CD4-positive, alpha-beta T cell (primary cell): ENCODE data around the gene CTBP1. TPM values are rescaled to one million over a fixed set of nuclear protein-coding genes. Genes with fewer than 3 reads are reported as not detected.

Experiments used
- ATAC-seq: fragments of 200-7000 bp; cut with Tn5 transposase; one replicate; pipeline ENCODE4 v1.10.0; 2022; ENCODE audit warnings: mild to moderate bottlenecking; ENCODE audit not compliant: poor library complexity
- CTCF ChIA-PET: fragments of 350-600 bp; sonication (Branson Sonifier 250); formaldehyde crosslinking; loops from one replicate; lab custom pipeline; 2021; ENCODE audit warnings: antibody characterized with exemption, inconsistent platforms; lab: Charles Lee
- POLR2A ChIA-PET: fragments of 350-600 bp; sonication (Branson Sonifier 250); formaldehyde crosslinking; loops from one replicate; lab custom pipeline; 2021; ENCODE audit warnings: antibody characterized with exemption, inconsistent platforms; lab: Charles Lee
- DNase-seq, 14 experiments: peaks; one replicate each; pipeline ENCODE4 v3.0.0-alpha.2; 2013 to 2020; ENCODE audit warnings: mixed read lengths in 2 of 14
- H3K27ac ChIP-seq, 2 donors: one replicate each; pipeline versions ENCODE4 v1.5.1 to v1.7.0; 2013; ENCODE audit warnings: low read length in 2 of 2, low read depth in 1 of 2, mild to moderate bottlenecking in 1 of 2
- H3K27me3 ChIP-seq, 2 experiments: 1 replicate in 1 of 2; 2 replicates in 1 of 2; pipeline versions ENCODE4 v1.6.1 to v1.7.0; 2013; ENCODE audit warnings: low read length in 2 of 2, control low read depth in 1 of 2, mild to moderate bottlenecking in 1 of 2, moderate library complexity in 1 of 2; ENCODE audit not compliant: insufficient read depth in 2 of 2, control insufficient read depth in 1 of 2
- H3K36me3 ChIP-seq: one replicate; pipeline ENCODE4 v1.6.1; 2013; ENCODE audit warnings: low read length, control low read depth; ENCODE audit not compliant: insufficient read depth
- H3K4me1 ChIP-seq: one replicate; pipeline ENCODE4 v1.6.1; 2013; ENCODE audit warnings: low read length, control low read depth; ENCODE audit not compliant: insufficient read depth
- H3K4me3 ChIP-seq: one replicate; pipeline ENCODE4 v1.5.1; 2013; ENCODE audit warnings: mild to moderate bottlenecking, low read length, moderate library complexity
- H3K9me3 ChIP-seq, 2 experiments: 1 replicate in 1 of 2; 2 replicates in 1 of 2; pipeline versions ENCODE4 v1.6.1 to v1.7.0; 2013; ENCODE audit warnings: low read length in 2 of 2, mild to moderate bottlenecking in 2 of 2, control low read depth in 1 of 2, moderate library complexity in 1 of 2; ENCODE audit not compliant: control insufficient read depth in 1 of 2, insufficient read depth in 1 of 2
- H3K27ac Mint-ChIP-seq: one replicate; pipeline ENCODE4 v1.8.0; 2020; ENCODE audit warnings: mixed read lengths
- H3K27me3 Mint-ChIP-seq: one replicate; pipeline ENCODE4 v1.8.0; 2021; ENCODE audit warnings: mixed read lengths
- H3K36me3 Mint-ChIP-seq: one replicate; pipeline ENCODE4 v1.8.0; 2021; ENCODE audit warnings: low read depth, mixed read lengths
- H3K4me1 Mint-ChIP-seq: one replicate; pipeline ENCODE4 v1.8.0; 2021; ENCODE audit warnings: low read depth, mixed read lengths
- H3K4me3 Mint-ChIP-seq: one replicate; pipeline ENCODE4 v1.8.0; 2020; ENCODE audit warnings: mild to moderate bottlenecking, mixed read lengths
- H3K9me3 Mint-ChIP-seq: one replicate; pipeline ENCODE4 v1.8.0; 2020; ENCODE audit warnings: mixed read lengths
- intact Hi-C, 2 experiments: fragments of 100-400 bp; cut with DNase I in 1 of 2; cut with micrococcal nuclease in 1 of 2; formaldehyde crosslinking; loops; one replicate each; pipeline versions ENCODE4 v1.15.1 to v1.9.0; 2023 to 2025; cut with DNase I, micrococcal nuclease
- total RNA-seq, 174 experiments: library from RNA in 2 of 174; stranded (reverse) in 2 of 174; gene quantifications; one replicate each; pipeline ENCODE4 v1.2.3 and lab custom pipeline; 2021 to 2026
- TF ChIP-seq, protein P1 (sequence below): fragments of 200-600 bp; IDR thresholded peaks from one replicate; pipeline ENCODE4 v1.8.0; 2022; ENCODE audit warnings: antibody characterized with exemption, mild to moderate bottlenecking

Gene CTBP1
- total RNA-seq, 2 experiments from 2014 or later, result 132 to 148 TPM

DNA sequence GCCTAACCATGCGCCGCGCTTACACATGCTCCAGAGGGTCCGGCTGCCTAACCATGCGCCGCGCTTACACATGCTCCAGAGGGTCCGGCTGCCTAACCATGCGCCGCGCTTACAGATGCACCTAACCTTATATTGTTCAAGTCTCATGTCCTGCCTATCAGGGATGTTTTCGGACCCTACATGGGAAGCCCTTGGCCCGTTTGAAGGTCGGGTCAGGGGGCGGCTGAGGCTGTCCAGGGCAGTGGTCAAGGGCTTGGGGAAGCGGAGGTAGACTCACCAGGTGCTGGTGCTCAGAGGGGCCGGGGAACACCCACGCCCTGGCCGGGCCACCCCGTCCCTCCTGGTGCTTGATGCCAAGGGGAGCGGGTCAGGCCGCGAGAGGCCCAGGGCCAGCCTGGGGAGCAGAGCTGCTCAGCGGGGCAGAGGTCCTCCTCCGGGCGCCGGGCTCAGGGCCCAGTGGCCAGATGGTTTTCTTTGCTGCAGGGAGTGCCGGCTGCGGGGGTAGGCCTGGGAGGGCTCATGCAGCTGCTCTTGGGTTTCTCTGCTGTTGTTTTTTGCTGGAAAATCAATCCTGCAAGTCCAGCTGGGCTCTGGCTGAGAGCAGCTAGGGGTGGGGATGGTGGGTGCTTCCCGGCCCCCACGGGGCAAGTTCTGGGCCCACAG lies 41.2 kb downstream of the CTBP1 start:
- Histone ChIP-seq H3K9me3 (peaks cover 0 to 3% of the 10 kb centered on the region in 2 experiments), H3K27ac (no peak overlapping the region), H3K4me3 (no peak overlapping the region), H3K27me3 (no peaks in the 10 kb centered on the region), H3K4me1 (peaks cover 42% of the 10 kb centered on the region), H3K36me3 (peaks cover 29% of the 10 kb centered on the region)
- DNase-seq (peak in 2 of 14 experiments; percentile 4 to 28), ATAC-seq (no peak)
- H3K4me1 Mint-ChIP-seq, result peaks cover 7% of the 10 kb centered on the region
- intact Hi-C loops, result no loop called here
- H3K36me3 Mint-ChIP-seq, result peaks cover 8% of the 10 kb centered on the region
- no peak overlapping the region for H3K27ac Mint-ChIP-seq
- POLR2A ChIA-PET, result interaction anchor here (1.4 kb wide), 1 partner anchor 139 kb away, joined by 4 read pairs; the partner anchor contains the start of gene UVSSA
- H3K9me3 Mint-ChIP-seq, result no peaks in the 10 kb centered on the region
- no peak overlapping the region for H3K4me3 Mint-ChIP-seq
- TF ChIP-seq, protein P1, sequence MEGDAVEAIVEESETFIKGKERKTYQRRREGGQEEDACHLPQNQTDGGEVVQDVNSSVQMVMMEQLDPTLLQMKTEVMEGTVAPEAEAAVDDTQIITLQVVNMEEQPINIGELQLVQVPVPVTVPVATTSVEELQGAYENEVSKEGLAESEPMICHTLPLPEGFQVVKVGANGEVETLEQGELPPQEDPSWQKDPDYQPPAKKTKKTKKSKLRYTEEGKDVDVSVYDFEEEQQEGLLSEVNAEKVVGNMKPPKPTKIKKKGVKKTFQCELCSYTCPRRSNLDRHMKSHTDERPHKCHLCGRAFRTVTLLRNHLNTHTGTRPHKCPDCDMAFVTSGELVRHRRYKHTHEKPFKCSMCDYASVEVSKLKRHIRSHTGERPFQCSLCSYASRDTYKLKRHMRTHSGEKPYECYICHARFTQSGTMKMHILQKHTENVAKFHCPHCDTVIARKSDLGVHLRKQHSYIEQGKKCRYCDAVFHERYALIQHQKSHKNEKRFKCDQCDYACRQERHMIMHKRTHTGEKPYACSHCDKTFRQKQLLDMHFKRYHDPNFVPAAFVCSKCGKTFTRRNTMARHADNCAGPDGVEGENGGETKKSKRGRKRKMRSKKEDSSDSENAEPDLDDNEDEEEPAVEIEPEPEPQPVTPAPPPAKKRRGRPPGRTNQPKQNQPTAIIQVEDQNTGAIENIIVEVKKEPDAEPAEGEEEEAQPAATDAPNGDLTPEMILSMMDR, result no peak
- CTCF ChIA-PET, result no interaction called here
- no peaks in the 10 kb centered on the region for H3K27me3 Mint-ChIP-seq

DNA sequence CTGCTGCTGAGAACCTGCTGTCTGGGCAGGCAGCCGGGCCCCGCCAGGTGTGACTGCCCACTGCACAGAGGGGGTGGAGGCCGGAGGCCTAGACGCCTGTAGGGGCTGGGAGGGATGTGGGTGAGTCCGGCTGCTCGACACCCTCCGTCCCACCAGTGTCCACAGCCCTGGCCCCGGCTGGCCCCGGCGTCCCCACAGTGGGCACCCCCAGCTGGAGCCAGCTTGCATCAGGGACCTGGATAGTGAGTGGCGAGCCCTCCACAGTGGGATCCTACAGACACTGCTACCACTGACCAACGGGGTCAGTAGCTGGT lies 41.8 kb downstream of the CTBP1 start:
- H3K9me3 Mint-ChIP-seq, result no peaks in the 10 kb centered on the region
- ChIA-PET CTCF (no interaction called here), POLR2A (no interaction called here)
- no peak overlapping the region for H3K27ac ChIP-seq
- H3K4me3 ChIP-seq, result no peak overlapping the region
- H3K27ac Mint-ChIP-seq, result no peak overlapping the region
- ATAC-seq (no peak), DNase-seq (peak in 4 of 14 experiments; percentile 1 to 28 (median 10))
- intact Hi-C loops, result no loop called here
- peaks cover 10% of the 10 kb centered on the region for H3K4me1 Mint-ChIP-seq
- H3K4me1 ChIP-seq, result peaks cover 48% of the 10 kb centered on the region
- H3K9me3 ChIP-seq, result peaks cover 0 to 3% of the 10 kb centered on the region in 2 experiments
- no peak overlapping the region for H3K4me3 Mint-ChIP-seq
- peaks cover 8% of the 10 kb centered on the region for H3K36me3 Mint-ChIP-seq
- no peaks in the 10 kb centered on the region for H3K27me3 Mint-ChIP-seq
- no peaks in the 10 kb centered on the region for H3K27me3 ChIP-seq
- TF ChIP-seq, protein P1, result no peak
- H3K36me3 ChIP-seq, result peaks cover 23% of the 10 kb centered on the region

DNA sequence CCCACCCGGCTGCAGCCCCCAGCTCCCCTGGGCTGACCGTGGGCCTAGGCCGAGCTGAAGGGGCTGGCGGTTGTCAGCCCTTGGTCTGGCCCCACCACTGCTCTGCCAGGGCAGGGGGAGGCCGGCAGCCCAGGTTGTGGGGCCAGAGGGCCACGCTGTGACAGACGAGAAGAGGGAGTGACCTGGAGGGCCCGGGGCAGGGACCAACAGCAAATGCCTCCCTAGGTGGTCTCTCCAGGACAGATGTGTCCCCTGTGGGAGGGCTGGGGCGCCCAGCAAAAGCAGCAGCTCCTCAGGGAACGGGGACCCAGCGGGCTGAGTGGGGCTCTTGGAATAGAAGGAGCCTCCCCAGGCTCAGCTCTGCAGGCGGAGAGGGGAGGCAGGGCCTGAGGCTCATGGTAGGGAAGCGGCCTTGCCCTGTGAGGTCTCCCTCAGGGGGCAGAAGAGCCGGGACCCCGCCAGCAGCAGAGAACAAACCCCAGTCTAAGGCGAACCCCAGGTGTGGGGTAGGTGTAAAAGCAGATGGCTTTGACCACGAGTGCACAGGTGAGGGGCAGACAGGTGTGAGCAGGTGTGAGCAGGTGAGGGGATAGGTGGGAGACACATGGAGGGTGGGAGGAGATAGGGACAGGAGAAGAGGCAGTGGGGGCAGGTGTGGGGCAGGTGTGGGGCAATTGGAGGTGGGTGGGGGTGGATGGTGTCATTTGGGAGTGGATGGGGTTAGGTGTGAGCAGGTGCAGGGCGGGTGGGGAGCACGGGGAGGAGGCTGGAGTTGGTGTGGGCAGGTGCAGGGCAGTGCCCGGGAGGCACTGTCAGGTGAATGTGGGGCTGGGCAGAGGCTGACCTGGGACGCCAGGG lies 42.4 kb downstream of the CTBP1 start:
- Histone ChIP-seq H3K27me3 (no peaks in the 10 kb centered on the region), H3K4me1 (peaks cover 54% of the 10 kb centered on the region), H3K4me3 (no peak overlapping the region), H3K36me3 (peaks cover 18% of the 10 kb centered on the region), H3K9me3 (peaks cover 0 to 3% of the 10 kb centered on the region in 2 experiments), H3K27ac (no peak overlapping the region)
- peaks cover 16% of the 10 kb centered on the region for H3K4me1 Mint-ChIP-seq
- H3K4me3 Mint-ChIP-seq, result no peak overlapping the region
- no peak overlapping the region for H3K27ac Mint-ChIP-seq
- no peaks in the 10 kb centered on the region for H3K27me3 Mint-ChIP-seq
- CTCF ChIA-PET, result no interaction called here
- intact Hi-C loops, result no loop called here
- peaks cover 3% of the 10 kb centered on the region for H3K36me3 Mint-ChIP-seq
- POLR2A ChIA-PET, result interaction anchor here (1.3 kb wide), 1 partner anchor 8 kb away, joined by 3 read pairs; no protein-coding TSS in a partner anchor
- no peak for ATAC-seq
- DNase-seq, result peak in 3 of 14 experiments; percentile 3 to 33 (median 18)
- TF ChIP-seq, protein P1, result no peak
- H3K9me3 Mint-ChIP-seq, result no peaks in the 10 kb centered on the region
